ENCODE results near the gene USP5. TPM values are rescaled to one million over a fixed set of nuclear protein-coding genes. Genes with fewer than 3 reads are reported as not detected.

The USP5 gene
- total and polyA plus RNA-seq, 11 donors = 23.4 to 96.8 (median 60.6) TPM

GRCh38 chr12:6842075-6842474 is 9.9 kb upstream of the USP5 start:
- TF ChIP-seq POLR2A (IDR thresholded peaks at IDR 0.05) = no peak
- TF ChIP-seq CTCF (IDR thresholded peaks at IDR 0.05) = no peak

GRCh38 chr12:6843118-6843902 is 8.6 kb upstream of the USP5 start:
- Histone ChIP-seq H3K9me3 (no peaks in the 10 kb centered on the region), H3K4me1 (peaks cover 0 to 16% (median 3%) of the 10 kb centered on the region in 12 donors), H3K36me3 (peaks cover 0 to 82% (median 50%) of the 10 kb centered on the region in 9 donors), H3K27me3 (no peaks in the 10 kb centered on the region), H3K4me3 (no peak overlapping the region), H3K27ac (no peak overlapping the region)
- 62 to 73% (median 69%) methylated on average over 13 to 16 of the region's 16 CpGs for WGBS, 4 donors
- intact Hi-C loops (cut with DNase I) = no loop called here
- no peak for ATAC-seq
- TF ChIP-seq POLR2A (IDR thresholded peaks at IDR 0.05) = no peak
- no peak for DNase-seq

More at GRCh38 chr12:6842075-6842474, 9.9 kb upstream of the USP5 start:
- peaks cover 0 to 16% (median 3%) of the 10 kb centered on the region in 12 donors for H3K4me1 ChIP-seq
- ATAC-seq (no peak), DNase-seq (no peak)
- intact Hi-C loops (cut with DNase I) = no loop called here
- H3K4me3 ChIP-seq = no peak overlapping the region
- no peak overlapping the region for H3K27ac ChIP-seq
- H3K27me3 ChIP-seq = no peaks in the 10 kb centered on the region
- H3K9me3 ChIP-seq = no peaks in the 10 kb centered on the region
- 91 to 95% (median 94%) methylated on average over 4 of the region's 4 CpGs for WGBS, 4 donors
- peaks cover 0 to 84% (median 59%) of the 10 kb centered on the region in 9 donors for H3K36me3 ChIP-seq

GRCh38 chr12:6845395-6845794 is 6.6 kb upstream of the USP5 start:
- intact Hi-C loops (cut with DNase I) = no loop called here
- no peaks in the 10 kb centered on the region for H3K27me3 ChIP-seq
- DNase-seq (no peak), ATAC-seq (no peak)
- no peak overlapping the region for H3K27ac ChIP-seq
- 85 to 93% (median 92%) methylated on average over 16 to 17 of the region's 17 CpGs for WGBS, 4 donors
- H3K4me3 ChIP-seq = no peak overlapping the region
- TF ChIP-seq CTCF (IDR thresholded peaks at IDR 0.05) (no peak), POLR2A (IDR thresholded peaks at IDR 0.05) (no peak)
- no peaks in the 10 kb centered on the region for H3K9me3 ChIP-seq
- peaks cover 0 to 78% (median 41%) of the 10 kb centered on the region in 9 donors for H3K36me3 ChIP-seq
- peaks cover 0 to 9% (median 1%) of the 10 kb centered on the region in 12 donors for H3K4me1 ChIP-seq

- H3K4me1 ChIP-seq = peaks cover 0 to 9% (median 4%) of the 10 kb centered on the region in 12 donors
- no peak for DNase-seq
- 87 to 89% (median 89%) methylated on average over 7 of the region's 7 CpGs for WGBS, 4 donors
- no peak overlapping the region for H3K27ac ChIP-seq
- TF ChIP-seq POLR2A (IDR thresholded peaks at IDR 0.05) (no peak), CTCF (IDR thresholded peaks at IDR 0.05) (no peak)
- H3K4me3 ChIP-seq = no peak overlapping the region
- H3K36me3 ChIP-seq = peaks cover 0 to 78% (median 41%) of the 10 kb centered on the region in 9 donors
- intact Hi-C loops (cut with DNase I) = no loop called here
- no peaks in the 10 kb centered on the region for H3K9me3 ChIP-seq
- no peaks in the 10 kb centered on the region for H3K27me3 ChIP-seq
- ATAC-seq = no peak
Observed at GRCh38 chr12:6846316-6846869, 5.6 kb upstream of the USP5 start.

Data from heart left ventricle (tissue), 16 donors.